ENCODE results near the gene GLG1.
"Not testable (repeated sequence)": the region's sequence is repeated elsewhere in the genome, so short reads cannot be mapped to it uniquely, and the experiment has no call there.

DNA sequence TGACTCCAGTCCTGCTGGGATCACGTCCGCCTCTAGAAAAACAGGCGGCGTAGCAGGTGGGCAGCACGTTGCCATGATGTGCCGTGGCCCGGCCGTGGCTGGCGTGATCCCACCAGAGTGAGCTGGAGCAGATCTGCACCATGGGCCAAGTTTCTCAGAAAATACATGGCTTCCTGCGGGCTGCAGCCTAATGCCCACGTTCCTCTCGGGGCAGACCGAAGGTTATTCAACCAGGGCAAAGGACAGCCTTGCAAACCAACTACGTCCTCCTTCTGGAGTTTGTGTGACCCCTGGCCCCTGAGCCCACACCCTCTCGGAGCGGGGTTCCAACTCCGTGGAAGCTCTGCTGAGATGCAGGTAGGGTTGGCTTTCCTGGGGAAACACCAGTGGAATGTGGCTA is 184.8 kb downstream of the GLG1 start:
- TF ChIP-seq, protein P1, sequence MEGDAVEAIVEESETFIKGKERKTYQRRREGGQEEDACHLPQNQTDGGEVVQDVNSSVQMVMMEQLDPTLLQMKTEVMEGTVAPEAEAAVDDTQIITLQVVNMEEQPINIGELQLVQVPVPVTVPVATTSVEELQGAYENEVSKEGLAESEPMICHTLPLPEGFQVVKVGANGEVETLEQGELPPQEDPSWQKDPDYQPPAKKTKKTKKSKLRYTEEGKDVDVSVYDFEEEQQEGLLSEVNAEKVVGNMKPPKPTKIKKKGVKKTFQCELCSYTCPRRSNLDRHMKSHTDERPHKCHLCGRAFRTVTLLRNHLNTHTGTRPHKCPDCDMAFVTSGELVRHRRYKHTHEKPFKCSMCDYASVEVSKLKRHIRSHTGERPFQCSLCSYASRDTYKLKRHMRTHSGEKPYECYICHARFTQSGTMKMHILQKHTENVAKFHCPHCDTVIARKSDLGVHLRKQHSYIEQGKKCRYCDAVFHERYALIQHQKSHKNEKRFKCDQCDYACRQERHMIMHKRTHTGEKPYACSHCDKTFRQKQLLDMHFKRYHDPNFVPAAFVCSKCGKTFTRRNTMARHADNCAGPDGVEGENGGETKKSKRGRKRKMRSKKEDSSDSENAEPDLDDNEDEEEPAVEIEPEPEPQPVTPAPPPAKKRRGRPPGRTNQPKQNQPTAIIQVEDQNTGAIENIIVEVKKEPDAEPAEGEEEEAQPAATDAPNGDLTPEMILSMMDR (IDR thresholded peaks at IDR 0.05): not testable (repeated sequence)
- not testable (repeated sequence) for TF ChIP-seq POLR2A, POLR2AphosphoS5, EP300 (IDR thresholded peaks at IDR 0.05)
